HepG2 (cell line): ENCODE data around the gene SCARF1. TPM values are rescaled to one million over a fixed set of nuclear protein-coding genes. Genes with fewer than 3 reads are reported as not detected.

Experiments used
- AGO2 ChIP-seq: fragments of 200-400 bp; formaldehyde crosslinking; optimal IDR thresholded peaks from 2 replicates; pipeline ENCODE3; 2017; ENCODE audit warnings: mild to moderate bottlenecking, low read depth, low read length, moderate library complexity
- ATRX ChIP-seq: sonication (generic); formaldehyde crosslinking; IDR thresholded peaks from 2 replicates; pipeline ENCODE4 v1.4.0; 2020; ENCODE audit warnings: missing genetic modification reagents, borderline replicate concordance
- CCAR2 ChIP-seq: fragments of 200-400 bp; formaldehyde crosslinking; optimal IDR thresholded peaks from 2 replicates; pipeline ENCODE3; 2018; ENCODE audit warnings: low read depth, mild to moderate bottlenecking, low read length, moderate library complexity
- CCDC6 ChIP-seq: sonication (generic); formaldehyde crosslinking; IDR thresholded peaks from 2 replicates; pipeline ENCODE4 v1.8.1; 2022; ENCODE audit warnings: mild to moderate bottlenecking, missing genetic modification reagents, moderate library complexity
- DNMT1 ChIP-seq: sonication (generic); formaldehyde crosslinking; IDR thresholded peaks from 2 replicates; pipeline ENCODE4 v1.5.1; 2020; ENCODE audit warnings: mild to moderate bottlenecking, missing genetic modification reagents
- HIVEP1 ChIP-seq: sonication (generic); formaldehyde crosslinking; IDR thresholded peaks from 2 replicates; pipeline ENCODE4 v1.4.0; 2020; ENCODE audit warnings: mild to moderate bottlenecking, missing genetic modification reagents
- KAT2B ChIP-seq: fragments of 150-350 bp; IDR thresholded peaks from 2 replicates; pipeline ENCODE4 v1.6.1; 2014; ENCODE audit warnings: low read depth, low read length, borderline replicate concordance
- KDM5B ChIP-seq: sonication (generic); formaldehyde crosslinking; IDR thresholded peaks from 2 replicates; pipeline ENCODE4 v1.4.0; 2020; ENCODE audit warnings: missing genetic modification reagents, mild to moderate bottlenecking, borderline replicate concordance
- SMAD3 ChIP-seq: sonication (generic); formaldehyde crosslinking; IDR thresholded peaks from 2 replicates; pipeline ENCODE4 v1.4.0; 2020; ENCODE audit warnings: missing genetic modification reagents
- TRIM24 ChIP-seq: sonication (generic); formaldehyde crosslinking; IDR thresholded peaks from 2 replicates; pipeline ENCODE4 v1.8.0; 2022; ENCODE audit warnings: mild to moderate bottlenecking, missing genetic modification reagents
- ZMYM2 ChIP-seq: sonication (generic); formaldehyde crosslinking; IDR thresholded peaks from 2 replicates; pipeline ENCODE4 v1.8.0; 2022; ENCODE audit warnings: mild to moderate bottlenecking, missing genetic modification reagents
- ZNF101 ChIP-seq: sonication (generic); formaldehyde crosslinking; IDR thresholded peaks from 2 replicates; pipeline ENCODE4 v1.4.0; 2020; ENCODE audit warnings: mild to moderate bottlenecking, low read depth, missing genetic modification reagents, borderline replicate concordance
- ZNF550 ChIP-seq: sonication (generic); formaldehyde crosslinking; IDR thresholded peaks from 2 replicates; pipeline ENCODE4 v1.4.0; 2020; ENCODE audit warnings: mild to moderate bottlenecking, missing genetic modification reagents, borderline replicate concordance
- ZNF570 ChIP-seq: sonication (generic); formaldehyde crosslinking; IDR thresholded peaks from 2 replicates; pipeline ENCODE4 v1.4.0; 2020; ENCODE audit warnings: mild to moderate bottlenecking, missing genetic modification reagents, borderline replicate concordance
- ZNF841 ChIP-seq: sonication (generic); formaldehyde crosslinking; IDR thresholded peaks from 2 replicates; pipeline ENCODE4 v1.8.1; 2023; ENCODE audit warnings: missing genetic modification reagents, borderline replicate concordance
- ZNF850 ChIP-seq: sonication (generic); formaldehyde crosslinking; conservative IDR thresholded peaks from 2 replicates; pipeline ENCODE4 v1.9.0; 2021; ENCODE audit warnings: mild to moderate bottlenecking, missing genetic modification reagents
- ZSCAN29 ChIP-seq: sonication (generic); formaldehyde crosslinking; conservative IDR thresholded peaks from 2 replicates; pipeline ENCODE4 v1.4.0; 2020; ENCODE audit warnings: mild to moderate bottlenecking, missing genetic modification reagents
- polyA plus RNA-seq, 8 experiments: library from polyadenylated mRNA; depleted of rRNA in 3 of 8; stranded (reverse) in 7 of 8; unstranded in 1 of 8; fragments of >200 nt; fragmentation: Illumina TruSeq in 4 of 8; extraction: Trizol in 4 of 8; gene quantifications; 2 replicates each; pipeline versions ENCODE4 v1.2.1 to v1.2.3, GENCODE V29; 2011 to 2016; ENCODE audit warnings: low read depth in 4 of 8, missing spikeins in 1 of 8, mixed read lengths in 1 of 8; ENCODE audit not compliant: insufficient read depth in 1 of 8
- total RNA-seq, 5 experiments: library from RNA; depleted of rRNA; stranded (reverse); fragments of >200 nt; fragmentation: Illumina TruSeq; extraction: Trizol; gene quantifications; 2 replicates each; pipeline ENCODE4 v1.2.3, GENCODE V29; 2016; ENCODE audit warnings: low read depth in 1 of 5
- TF ChIP-seq, protein P1 (sequence below): sonication (generic); formaldehyde crosslinking; IDR thresholded peaks from 2 replicates; pipeline ENCODE4 v1.4.0; 2020; ENCODE audit warnings: mild to moderate bottlenecking, missing genetic modification reagents
- TF ChIP-seq, protein P2 (sequence below): IDR thresholded peaks from 2 replicates; pipeline ENCODE4 v1.6.1; 2016; ENCODE audit warnings: missing genetic modification reagents, missing compliant biosample characterization
- TF ChIP-seq, protein P3 (sequence below): sonication (generic); formaldehyde crosslinking; IDR thresholded peaks from 2 replicates; pipeline ENCODE4 v1.5.0; 2020; ENCODE audit warnings: missing genetic modification reagents, mild to moderate bottlenecking, borderline replicate concordance
- TF ChIP-seq, protein P4 (sequence below): IDR thresholded peaks from 2 replicates; pipeline ENCODE4 v1.6.1; 2016; ENCODE audit warnings: low read depth, control low read depth
- TF ChIP-seq, protein P5 (sequence below): sonication (generic); formaldehyde crosslinking; IDR thresholded peaks from 2 replicates; pipeline ENCODE4 v1.5.1; 2020; ENCODE audit warnings: mild to moderate bottlenecking, missing genetic modification reagents

SCARF1 gene
- total and polyA plus RNA-seq, 2 of the 13 experiments (the other 11 are each of a cell fraction or from before 2014, with no cell fraction given) = 0.24 to 0.71 TPM

DNA sequence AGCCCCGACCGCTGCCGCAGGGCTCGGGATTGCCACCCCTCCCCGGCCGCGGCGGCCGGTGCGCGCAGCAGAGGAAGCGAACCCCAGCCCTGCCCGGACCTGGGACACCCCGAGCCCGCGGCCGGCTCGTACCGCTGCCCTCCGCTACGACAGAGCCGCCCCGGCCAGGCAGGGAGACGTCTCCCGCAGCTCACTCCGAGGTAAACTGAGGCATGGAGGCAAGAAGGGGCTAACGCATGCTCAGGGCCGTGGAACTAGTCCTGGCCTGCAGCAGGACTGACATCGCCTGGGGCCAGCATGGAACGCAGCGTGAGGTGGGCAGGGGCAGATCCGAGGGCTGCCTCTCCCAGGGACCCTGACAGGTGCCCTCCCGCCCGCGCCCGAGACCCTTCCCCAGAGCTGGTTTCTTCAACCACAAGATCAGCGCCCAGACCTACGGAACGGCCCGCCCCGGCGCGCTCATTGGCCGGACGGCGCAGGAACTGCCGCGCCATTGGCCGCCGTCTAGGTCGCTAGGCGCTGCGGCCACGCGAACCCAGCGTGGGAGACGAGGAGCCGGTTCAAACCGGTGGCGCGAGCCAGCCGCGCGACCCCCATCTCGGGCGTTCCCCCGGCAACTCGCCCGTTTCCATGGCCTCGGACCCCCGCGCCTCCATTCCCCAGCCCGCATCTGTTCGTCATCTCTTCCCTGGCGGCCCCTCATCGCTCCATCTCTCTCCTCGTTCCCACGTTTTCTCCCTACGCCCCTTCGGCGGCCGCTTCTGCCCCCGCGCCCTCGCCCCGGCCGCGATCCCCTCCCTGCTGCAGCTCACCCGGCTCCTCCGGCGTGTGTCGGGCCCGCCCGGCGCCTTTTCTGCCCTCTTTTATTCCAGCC lies 17.3 kb downstream of the SCARF1 start, which contains the start of gene SLC43A2 (continued):
- TF ChIP-seq KAT2B = no peak
- TF ChIP-seq ZNF841 (CRISPR knock-in tag) = no peak
- TF ChIP-seq, protein P1, sequence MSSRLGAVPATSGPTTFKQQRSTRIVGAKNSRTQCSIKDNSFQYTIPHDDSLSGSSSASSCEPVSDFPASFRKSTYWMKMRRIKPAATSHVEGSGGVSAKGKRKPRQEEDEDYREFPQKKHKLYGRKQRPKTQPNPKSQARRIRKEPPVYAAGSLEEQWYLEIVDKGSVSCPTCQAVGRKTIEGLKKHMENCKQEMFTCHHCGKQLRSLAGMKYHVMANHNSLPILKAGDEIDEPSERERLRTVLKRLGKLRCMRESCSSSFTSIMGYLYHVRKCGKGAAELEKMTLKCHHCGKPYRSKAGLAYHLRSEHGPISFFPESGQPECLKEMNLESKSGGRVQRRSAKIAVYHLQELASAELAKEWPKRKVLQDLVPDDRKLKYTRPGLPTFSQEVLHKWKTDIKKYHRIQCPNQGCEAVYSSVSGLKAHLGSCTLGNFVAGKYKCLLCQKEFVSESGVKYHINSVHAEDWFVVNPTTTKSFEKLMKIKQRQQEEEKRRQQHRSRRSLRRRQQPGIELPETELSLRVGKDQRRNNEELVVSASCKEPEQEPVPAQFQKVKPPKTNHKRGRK (CRISPR knock-in tag) = no peak
- no peak for TF ChIP-seq CCAR2
- TF ChIP-seq ZSCAN29 (CRISPR knock-in tag) = no peak
- TF ChIP-seq KDM5B (CRISPR knock-in tag) = peak; percentile 62
- no peak for TF ChIP-seq DNMT1 (CRISPR knock-in tag)
- no peak for TF ChIP-seq AGO2
- no peak; the same call in 1 of the 2 replicates for TF ChIP-seq SMAD3
- no peak for TF ChIP-seq TRIM24 (CRISPR knock-in tag)
- TF ChIP-seq ZNF550 (CRISPR knock-in tag) = no peak
- 0 out of 2 replicates have a peak, but pooled peaks have one; percentile 31 for TF ChIP-seq HIVEP1 (CRISPR knock-in tag)
- TF ChIP-seq, protein P2, sequence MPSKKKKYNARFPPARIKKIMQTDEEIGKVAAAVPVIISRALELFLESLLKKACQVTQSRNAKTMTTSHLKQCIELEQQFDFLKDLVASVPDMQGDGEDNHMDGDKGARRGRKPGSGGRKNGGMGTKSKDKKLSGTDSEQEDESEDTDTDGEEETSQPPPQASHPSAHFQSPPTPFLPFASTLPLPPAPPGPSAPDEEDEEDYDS (CRISPR knock-in tag) = 0 out of 2 replicates have a peak, but pooled peaks have one; percentile 21
- TF ChIP-seq, protein P3, sequence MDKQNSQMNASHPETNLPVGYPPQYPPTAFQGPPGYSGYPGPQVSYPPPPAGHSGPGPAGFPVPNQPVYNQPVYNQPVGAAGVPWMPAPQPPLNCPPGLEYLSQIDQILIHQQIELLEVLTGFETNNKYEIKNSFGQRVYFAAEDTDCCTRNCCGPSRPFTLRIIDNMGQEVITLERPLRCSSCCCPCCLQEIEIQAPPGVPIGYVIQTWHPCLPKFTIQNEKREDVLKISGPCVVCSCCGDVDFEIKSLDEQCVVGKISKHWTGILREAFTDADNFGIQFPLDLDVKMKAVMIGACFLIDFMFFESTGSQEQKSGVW (CRISPR knock-in tag) = 0 out of 2 replicates have a peak, but pooled peaks have one; percentile 63
- no peak for TF ChIP-seq ZNF850 (CRISPR knock-in tag)
- no peak for TF ChIP-seq ZNF101 (CRISPR knock-in tag)
- no peak for TF ChIP-seq ATRX
- TF ChIP-seq, protein P4, sequence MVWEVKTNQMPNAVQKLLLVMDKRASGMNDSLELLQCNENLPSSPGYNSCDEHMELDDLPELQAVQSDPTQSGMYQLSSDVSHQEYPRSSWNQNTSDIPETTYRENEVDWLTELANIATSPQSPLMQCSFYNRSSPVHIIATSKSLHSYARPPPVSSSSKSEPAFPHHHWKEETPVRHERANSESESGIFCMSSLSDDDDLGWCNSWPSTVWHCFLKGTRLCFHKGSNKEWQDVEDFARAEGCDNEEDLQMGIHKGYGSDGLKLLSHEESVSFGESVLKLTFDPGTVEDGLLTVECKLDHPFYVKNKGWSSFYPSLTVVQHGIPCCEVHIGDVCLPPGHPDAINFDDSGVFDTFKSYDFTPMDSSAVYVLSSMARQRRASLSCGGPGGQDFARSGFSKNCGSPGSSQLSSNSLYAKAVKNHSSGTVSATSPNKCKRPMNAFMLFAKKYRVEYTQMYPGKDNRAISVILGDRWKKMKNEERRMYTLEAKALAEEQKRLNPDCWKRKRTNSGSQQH (CRISPR knock-in tag) = no peak
- no peak for TF ChIP-seq ZMYM2 (CRISPR knock-in tag)
- TF ChIP-seq ZNF570 (CRISPR knock-in tag) = no peak
- no peak; the same call in 1 of the 2 replicates for TF ChIP-seq CCDC6 (CRISPR knock-in tag)
- TF ChIP-seq, protein P5, sequence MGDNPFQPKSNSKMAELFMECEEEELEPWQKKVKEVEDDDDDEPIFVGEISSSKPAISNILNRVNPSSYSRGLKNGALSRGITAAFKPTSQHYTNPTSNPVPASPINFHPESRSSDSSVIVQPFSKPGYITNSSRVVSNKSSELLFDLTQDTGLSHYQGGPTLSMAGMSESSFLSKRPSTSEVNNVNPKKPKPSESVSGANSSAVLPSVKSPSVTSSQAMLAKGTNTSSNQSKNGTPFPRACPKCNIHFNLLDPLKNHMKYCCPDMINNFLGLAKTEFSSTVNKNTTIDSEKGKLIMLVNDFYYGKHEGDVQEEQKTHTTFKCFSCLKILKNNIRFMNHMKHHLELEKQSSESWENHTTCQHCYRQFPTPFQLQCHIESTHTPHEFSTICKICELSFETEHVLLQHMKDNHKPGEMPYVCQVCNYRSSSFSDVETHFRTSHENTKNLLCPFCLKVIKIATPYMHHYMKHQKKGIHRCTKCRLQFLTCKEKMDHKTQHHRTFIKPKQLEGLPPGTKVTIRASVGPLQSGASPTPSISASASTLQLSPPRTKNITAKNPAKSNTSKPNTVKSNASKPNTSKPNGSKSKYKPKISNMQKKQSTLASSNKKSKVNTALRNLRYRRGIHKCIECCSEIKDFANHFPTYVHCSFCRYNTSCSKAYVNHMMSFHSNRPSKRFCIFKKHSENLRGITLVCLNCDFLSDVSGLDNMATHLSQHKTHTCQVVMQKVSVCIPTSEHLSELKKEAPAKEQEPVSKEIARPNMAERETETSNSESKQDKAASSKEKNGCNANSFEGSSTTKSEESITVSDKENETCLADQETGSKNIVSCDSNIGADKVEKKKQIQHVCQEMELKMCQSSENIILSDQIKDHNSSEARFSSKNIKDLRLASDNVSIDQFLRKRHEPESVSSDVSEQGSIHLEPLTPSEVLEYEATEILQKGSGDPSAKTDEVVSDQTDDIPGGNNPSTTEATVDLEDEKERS (CRISPR knock-in tag) = no peak
